ENCODE data around the gene TEX11.

The TEX11 gene

DNA sequence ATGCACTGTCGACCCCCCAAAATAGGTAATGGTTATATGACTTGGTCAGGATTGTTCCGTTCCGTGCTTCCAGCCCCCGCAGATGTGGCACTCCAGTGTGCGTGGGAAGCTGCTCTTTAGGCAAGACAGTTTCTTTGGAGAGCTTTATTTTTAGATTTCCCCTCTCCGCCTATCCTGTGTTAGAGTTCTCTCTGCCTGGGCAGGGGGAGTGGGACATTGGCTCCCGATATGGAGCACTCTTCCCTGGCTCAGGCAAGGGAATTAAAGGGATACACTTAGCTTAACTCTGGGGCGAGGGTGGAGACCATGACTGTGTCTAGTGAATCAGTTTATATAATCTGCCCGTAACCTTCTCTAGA lies 427.9 kb downstream of the TEX11 start:
- H3K27ac ChIP-seq = no peak overlapping the region
- no peak overlapping the region for H2AFZ ChIP-seq (ENCODE audit: low read depth)
- no peak overlapping the region for H3K4me2 ChIP-seq
- H3K27me3 ChIP-seq (ENCODE audit: insufficient read depth, low read depth) = no peaks in the 10 kb centered on the region
- no peak overlapping the region for H3K4me3 ChIP-seq (IDR thresholded peaks at IDR 0.05; ENCODE audit: insufficient read depth, low read depth, low read length)
- no peaks in the 10 kb centered on the region for H3K36me3 ChIP-seq (ENCODE audit: insufficient read depth)
- peaks cover under 1% of the 10 kb centered on the region for H3K4me1 ChIP-seq (ENCODE audit: low read depth, poor library complexity, severe bottlenecking)
- H4K20me1 ChIP-seq (ENCODE audit: insufficient read depth) = no peaks in the 10 kb centered on the region
- TF ChIP-seq, protein P1, sequence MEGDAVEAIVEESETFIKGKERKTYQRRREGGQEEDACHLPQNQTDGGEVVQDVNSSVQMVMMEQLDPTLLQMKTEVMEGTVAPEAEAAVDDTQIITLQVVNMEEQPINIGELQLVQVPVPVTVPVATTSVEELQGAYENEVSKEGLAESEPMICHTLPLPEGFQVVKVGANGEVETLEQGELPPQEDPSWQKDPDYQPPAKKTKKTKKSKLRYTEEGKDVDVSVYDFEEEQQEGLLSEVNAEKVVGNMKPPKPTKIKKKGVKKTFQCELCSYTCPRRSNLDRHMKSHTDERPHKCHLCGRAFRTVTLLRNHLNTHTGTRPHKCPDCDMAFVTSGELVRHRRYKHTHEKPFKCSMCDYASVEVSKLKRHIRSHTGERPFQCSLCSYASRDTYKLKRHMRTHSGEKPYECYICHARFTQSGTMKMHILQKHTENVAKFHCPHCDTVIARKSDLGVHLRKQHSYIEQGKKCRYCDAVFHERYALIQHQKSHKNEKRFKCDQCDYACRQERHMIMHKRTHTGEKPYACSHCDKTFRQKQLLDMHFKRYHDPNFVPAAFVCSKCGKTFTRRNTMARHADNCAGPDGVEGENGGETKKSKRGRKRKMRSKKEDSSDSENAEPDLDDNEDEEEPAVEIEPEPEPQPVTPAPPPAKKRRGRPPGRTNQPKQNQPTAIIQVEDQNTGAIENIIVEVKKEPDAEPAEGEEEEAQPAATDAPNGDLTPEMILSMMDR (conservative IDR thresholded peaks at IDR 0.05; ENCODE audit: low read depth, low read length) = no peak
- no peaks in the 10 kb centered on the region for H3K79me2 ChIP-seq (ENCODE audit: insufficient read depth, low read depth)
- H3K9ac ChIP-seq = no peak overlapping the region

DNA sequence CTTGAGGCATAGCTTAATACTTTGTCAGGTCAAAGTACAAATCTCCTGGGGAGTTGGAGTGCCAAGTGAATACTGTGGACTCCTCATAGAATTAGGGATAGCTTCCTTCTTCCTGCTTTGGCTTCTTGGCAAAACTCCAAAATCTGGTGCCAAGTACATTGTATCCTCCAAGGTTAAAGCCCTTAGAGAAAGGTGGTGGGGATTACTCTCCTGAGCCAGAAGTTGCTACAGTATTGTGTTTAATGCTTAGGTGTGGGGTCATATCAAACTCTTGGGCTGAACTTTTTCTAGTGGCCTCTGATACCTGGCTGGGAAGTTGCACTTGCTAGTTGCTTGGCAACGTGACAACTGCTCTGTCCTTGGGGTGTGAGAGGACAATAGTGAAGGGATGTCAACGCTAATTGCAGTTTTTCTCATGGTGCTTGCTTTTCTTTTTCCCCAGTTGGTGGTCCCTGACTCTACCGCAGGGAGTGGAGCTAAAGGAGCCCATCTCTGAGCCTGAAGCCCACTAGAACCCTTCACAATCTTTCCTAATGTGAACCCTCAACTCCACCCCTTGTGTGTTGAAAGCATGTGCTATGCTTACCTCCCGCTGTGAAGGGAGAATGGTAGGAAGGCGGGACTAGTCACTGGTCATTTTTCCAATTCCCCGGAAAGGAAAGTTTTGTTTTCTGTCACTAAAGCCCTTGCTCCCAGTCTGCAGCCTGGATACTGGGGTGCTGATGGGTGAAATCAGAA lies 428.4 kb downstream of the TEX11 start:
- no peaks in the 10 kb centered on the region for H3K79me2 ChIP-seq (ENCODE audit: insufficient read depth, low read depth)
- no peak overlapping the region for H3K27ac ChIP-seq
- peaks cover 6% of the 10 kb centered on the region for H3K4me1 ChIP-seq (ENCODE audit: low read depth, poor library complexity, severe bottlenecking)
- TF ChIP-seq, protein P1 (conservative IDR thresholded peaks at IDR 0.05; ENCODE audit: low read depth, low read length) = no peak
- H3K4me3 ChIP-seq (IDR thresholded peaks at IDR 0.05; ENCODE audit: insufficient read depth, low read depth, low read length) = no peak overlapping the region
- H4K20me1 ChIP-seq (ENCODE audit: insufficient read depth) = no peaks in the 10 kb centered on the region
- H3K27me3 ChIP-seq (ENCODE audit: insufficient read depth, low read depth) = no peaks in the 10 kb centered on the region
- H3K4me2 ChIP-seq = no peak overlapping the region
- no peak overlapping the region for H3K9ac ChIP-seq
- H3K36me3 ChIP-seq (ENCODE audit: insufficient read depth) = no peaks in the 10 kb centered on the region
- no peak overlapping the region for H2AFZ ChIP-seq (ENCODE audit: low read depth)

DNA sequence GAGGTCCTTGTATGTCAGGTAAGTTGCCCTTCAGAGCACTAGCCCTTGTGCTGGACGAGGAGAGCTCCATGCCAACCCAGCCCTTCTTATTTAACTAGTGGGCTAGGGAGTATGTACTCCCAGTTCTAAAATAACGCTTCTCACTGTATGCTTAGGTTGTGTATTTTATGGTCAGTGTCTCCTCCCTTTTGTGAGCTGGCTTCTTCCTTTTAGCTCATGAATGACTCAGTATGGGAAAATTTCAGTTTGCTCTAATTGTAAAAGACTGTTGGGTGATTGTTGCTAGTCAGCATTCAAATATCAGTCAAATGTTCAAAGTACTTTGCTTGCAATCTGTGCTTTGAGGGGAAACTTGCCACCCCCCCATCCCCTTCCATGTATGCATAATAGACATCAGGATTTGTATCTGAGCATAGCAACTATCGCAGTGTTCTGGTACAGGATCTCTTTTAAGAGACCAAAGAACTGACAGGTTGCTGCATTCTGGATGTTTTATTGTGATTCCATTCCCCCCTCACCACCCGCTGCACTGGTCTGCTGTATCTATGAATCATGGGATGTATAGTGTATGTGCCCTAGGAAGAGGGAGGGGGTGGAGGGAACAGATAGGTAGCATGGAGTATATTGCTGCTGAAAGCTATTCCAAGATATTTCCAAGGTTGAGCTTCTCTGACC lies 429.1 kb downstream of the TEX11 start:
- TF ChIP-seq, protein P1 (conservative IDR thresholded peaks at IDR 0.05; ENCODE audit: low read depth, low read length) = no peak
- Histone ChIP-seq H3K4me3 (IDR thresholded peaks at IDR 0.05; ENCODE audit: insufficient read depth, low read depth, low read length) (no peak overlapping the region), H2AFZ (ENCODE audit: low read depth) (no peak overlapping the region), H4K20me1 (ENCODE audit: insufficient read depth) (no peaks in the 10 kb centered on the region), H3K79me2 (ENCODE audit: insufficient read depth, low read depth) (no peaks in the 10 kb centered on the region), H3K4me1 (ENCODE audit: low read depth, poor library complexity, severe bottlenecking) (peaks cover 11% of the 10 kb centered on the region), H3K27ac (no peak overlapping the region), H3K9ac (no peak overlapping the region), H3K4me2 (no peak overlapping the region), H3K27me3 (ENCODE audit: insufficient read depth, low read depth) (no peaks in the 10 kb centered on the region), H3K36me3 (ENCODE audit: insufficient read depth) (no peaks in the 10 kb centered on the region)

Measured in KMS-11 (cell line).